Measurements from ENCODE around the gene VWA5A.

- TF ChIP-seq CTCF (conservative IDR thresholded peaks at IDR 0.05 in 1 of 2, IDR thresholded peaks at IDR 0.05 in 1 of 2; ENCODE audit: low read depth in 1 of 2, low read length in 2 of 2) = no peak
- TF ChIP-seq EZH2 (IDR thresholded peaks at IDR 0.05; ENCODE audit: low read length, missing control alignments) = no peak
Observed at GRCh38 chr11:124115782-124116616, 749 bp downstream of the VWA5A start.

All from fibroblast of lung (primary cell).